Cardiac septum (tissue), 1 donor: ENCODE results near the gene FAM133A. TPM values are rescaled to one million over a fixed set of nuclear protein-coding genes. Genes with fewer than 3 reads are reported as not detected.

Experiments used
- DNase-seq: peaks from one replicate; pipeline ENCODE4 v3.0.0-alpha.2; 2020; ENCODE audit warnings: low spot score
- intact Hi-C: fragments of 100-400 bp; cut with DNase I; formaldehyde crosslinking; loops from one replicate; pipeline ENCODE4 v1.14.0; 2022
- long read RNA-seq: library from polyadenylated mRNA; unstranded; transcript quantifications from one replicate; pipeline ENCODE4 v2.0.0, GENCODE V29; 2021
- total RNA-seq: library from RNA; stranded (reverse); fragmentation: NEBNext Ultra II Directional; extraction: Animal tissue kit (Norgen Biotek cat#: 25700); gene quantifications from one replicate; pipeline ENCODE4 v1.2.1, GENCODE V29; 2021
- donor health status: DM: no; HTN: no; CAD: no.

Gene FAM133A
- total RNA-seq, result 0.40 TPM
- long read RNA-seq, result 0 reads

DNA sequence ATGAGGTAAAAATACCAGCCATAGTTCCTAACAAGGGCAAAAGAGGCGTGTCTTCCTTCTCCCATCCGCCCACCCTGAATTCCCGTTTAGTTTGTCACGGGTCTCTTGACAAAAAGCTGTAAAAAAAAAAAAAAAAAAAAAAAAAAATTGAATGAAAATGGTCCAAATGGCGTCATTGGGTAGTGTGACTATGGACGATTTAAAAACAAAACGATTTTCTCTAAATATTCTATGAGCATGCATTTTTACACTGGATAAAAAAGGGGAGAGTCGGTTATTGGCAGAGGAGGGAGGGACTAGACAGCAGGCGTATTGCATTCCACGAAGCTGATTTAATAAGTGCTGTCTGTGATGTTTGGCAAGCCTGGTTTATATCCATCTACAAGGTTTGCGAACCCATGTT, at the start of gene FAM133A:
FAM133A (plus strand) TSS at position 338 of the 403 bp plus-strand sequence. CDS start 35,214 bp downstream, outside the sequence.
- no peak for DNase-seq
- intact Hi-C loops, result no loop called here

DNA sequence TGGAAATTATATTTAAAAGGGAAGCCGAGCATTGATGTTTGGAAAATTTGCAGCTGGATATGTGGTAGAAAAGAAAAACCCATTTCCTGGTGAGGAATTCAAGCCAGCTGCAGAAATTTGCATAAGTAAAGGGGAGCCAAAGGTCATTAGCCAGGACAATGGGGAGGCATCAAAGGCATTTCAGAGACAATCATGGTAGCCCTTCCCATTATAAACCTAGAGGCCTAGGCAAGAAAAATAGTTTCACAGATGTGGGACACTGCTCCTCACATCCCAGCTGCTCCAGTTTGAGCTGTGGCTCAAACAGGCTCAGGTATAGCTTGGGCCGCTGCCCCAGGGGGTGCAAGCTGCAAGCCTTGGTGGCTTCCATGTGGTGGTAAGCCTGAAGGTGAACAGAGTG, 36.4 kb upstream of the FAM133A start:
- intact Hi-C loops, result no loop called here

DNA sequence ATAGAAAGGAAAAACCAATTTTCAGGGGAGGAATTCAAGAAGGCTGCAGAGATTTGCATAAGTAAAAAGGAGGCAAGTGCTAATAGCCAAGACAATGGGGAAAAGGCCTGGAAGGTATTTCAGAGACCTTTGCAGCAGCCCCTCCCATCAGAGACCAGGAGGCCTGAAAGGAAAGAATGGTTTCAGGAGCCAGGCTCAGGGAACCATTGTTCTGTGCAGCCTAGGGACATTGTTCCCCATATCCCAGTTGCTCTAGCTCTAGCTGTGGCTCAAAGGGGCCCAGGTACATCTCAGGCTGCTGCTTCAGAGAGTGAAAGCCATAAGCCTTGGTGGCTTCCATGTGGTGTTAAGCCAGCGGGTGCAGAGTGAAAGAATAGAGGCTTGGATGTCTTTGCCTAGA, 24.6 kb upstream of the FAM133A start:
- no peak for DNase-seq
- intact Hi-C loops, result no loop called here

More for the DNA sequence above, 36.4 kb upstream of the FAM133A start:
- no peak for DNase-seq

DNA sequence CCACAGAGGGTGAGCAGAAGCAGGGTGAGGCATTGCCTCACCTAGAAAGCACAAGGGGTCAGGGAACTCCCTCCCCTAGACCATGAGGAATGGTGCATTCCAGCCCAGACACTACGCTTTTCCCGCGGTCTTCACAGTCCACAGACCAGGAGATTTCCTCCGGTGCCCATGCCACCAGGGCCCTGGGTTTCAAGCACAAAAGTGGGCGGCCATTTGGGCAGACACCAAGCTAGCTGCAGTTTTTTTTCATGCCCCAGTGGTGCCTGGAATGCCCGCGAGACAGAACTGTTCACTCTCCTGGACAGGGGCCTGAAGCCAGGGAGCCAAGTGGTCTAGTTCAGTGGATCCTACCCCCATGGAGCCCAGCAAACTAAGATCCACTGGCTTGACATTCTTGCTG, 13.4 kb upstream of the FAM133A start:
- DNase-seq, result no peak
- intact Hi-C loops, result no loop called here

DNA sequence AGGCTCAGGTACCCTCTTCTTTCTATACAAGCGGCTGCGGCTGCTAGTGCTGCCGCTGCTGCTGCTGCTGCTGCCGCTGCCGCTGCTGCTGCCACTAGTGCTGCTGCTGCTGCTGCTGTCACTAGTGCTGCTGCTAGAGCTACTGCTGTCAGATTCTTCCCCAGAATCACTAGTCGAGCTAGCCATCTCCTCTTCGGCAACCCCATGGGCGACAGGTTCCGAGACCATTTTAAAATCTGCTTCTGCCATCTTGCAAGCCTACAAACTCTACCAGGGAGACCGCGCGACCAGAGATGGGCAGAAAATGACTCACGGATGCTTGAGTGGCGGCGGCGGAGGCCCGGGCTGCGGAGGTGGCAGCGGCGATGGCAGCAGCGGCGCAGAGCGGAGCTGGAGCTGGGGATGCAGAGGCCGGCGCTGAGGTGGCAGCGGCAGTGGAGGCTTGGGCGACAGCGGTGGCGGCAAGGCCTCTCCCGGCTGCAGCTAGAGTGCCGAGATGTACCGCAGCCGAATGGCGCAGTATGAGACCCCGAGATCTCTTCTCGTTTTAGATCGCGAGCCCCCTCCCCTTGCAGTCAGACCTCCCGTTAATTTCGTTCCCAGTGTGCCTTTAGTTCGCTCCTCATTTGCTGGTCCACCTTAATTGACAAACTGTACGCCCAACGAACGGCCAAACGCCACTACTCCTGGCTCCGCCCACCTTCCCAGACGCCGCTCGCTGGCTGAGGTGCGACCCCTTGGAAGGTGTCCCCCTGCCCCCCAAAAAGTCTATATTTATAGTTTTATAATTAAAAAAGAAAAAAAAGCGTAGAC, 744 bp upstream of the FAM133A start, which contains the start of gene NAP1L3:
NAP1L3 (minus strand) TSS at position 523 of the 813 bp plus-strand sequence; CDS start at position 249, 274 bp downstream.
- DNase-seq, result peak; percentile 77
- intact Hi-C loops, result no loop called here

DNA sequence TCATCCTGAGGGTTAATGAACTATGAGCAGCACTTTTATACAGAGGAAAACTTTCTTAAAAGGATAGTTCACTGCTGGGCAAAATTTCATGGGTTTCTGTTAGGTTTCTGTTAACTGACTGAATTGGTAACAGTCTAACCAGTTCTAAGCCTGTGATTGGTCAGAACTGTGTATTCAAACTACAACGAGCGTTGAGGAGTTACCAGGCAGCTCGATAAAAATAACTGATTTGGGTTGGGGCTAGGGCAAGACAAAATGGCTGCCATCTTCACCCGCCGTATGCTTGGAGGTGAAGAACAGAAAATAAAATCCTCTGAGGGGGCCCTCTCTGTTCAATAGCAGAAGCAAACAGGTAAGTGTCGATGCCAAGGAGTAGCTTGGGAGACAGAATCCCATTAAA, 22.0 kb downstream of the FAM133A start:
- DNase-seq, result no peak
- intact Hi-C loops, result no loop called here

DNA sequence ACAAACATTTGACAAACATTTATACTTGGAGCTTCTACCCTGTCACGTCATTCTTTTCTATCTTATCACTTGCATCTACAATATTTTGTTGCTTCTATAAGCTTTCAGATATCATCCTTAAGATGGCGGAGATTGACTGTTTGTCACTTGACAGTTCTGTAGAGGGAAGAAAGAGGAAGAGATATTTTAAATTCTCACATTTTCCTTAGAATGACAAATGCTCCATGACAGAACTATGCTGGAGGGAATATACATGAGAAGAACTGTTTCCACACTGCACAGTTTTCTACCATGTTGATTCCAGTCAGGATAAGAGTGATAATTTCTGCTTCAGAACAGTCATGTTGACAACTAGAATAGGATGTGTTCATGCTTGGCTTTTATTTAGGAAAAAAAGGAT, 29.7 kb downstream of the FAM133A start:
- DNase-seq, result no peak
- intact Hi-C loops, result no loop called here

DNA sequence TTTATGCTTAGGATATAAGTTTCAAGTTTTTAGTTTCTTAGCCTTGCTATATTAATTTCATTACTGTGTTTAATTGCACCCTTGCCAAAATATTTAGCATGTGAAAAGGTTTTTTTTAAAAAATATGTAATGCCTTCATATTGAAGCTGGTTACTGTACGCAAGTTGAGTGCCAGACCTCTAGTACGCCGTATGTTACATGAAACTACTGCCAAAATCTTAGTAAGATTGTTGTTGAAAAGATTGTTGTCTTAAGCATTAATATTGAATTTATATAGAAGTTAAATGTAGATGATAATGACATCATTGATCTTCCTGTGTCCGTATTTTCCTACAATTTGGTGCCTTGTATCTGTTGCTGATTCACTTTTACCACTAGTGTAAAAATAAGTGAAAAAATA, 37.1 kb downstream of the FAM133A start:
- intact Hi-C loops, result no loop called here
- DNase-seq, result no peak

DNA sequence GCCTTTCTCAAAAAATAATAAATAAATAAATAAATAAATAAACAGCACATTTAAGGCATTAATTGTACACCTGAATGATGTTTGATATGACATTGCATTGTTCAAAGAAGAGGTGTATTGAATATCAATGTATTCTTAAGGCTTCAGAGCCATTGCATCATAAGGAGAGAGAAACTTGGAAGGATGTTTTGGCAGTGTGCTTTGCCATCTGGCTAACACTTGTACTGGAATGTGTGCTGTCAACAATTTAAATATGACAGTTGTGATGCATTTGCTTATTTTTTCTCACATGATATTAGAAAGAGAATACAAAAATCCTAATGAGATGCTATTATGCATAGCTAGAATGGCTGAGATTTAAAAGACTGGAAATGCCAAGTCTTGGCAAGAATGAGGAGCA, 67.8 kb downstream of the FAM133A start:
- intact Hi-C loops, result no loop called here

DNA sequence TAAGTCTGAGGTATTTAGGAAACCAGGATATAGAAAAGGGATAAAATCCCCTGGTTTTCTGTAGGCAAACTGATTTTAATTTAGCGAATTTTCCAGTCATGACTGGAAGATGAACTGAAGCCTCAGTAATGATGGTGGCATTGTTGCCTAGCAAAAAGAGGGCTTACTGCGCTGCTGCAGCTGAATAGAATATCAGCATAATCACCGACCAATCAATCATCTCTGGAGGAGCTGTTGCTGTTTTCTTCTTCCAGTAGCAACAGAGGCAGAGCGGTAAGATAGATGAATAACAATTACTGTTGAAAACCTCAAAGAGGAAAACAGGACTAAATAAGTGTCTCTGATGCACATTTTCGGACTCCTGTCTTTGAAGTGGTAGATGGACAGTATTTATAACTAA, 86.2 kb downstream of the FAM133A start:
- intact Hi-C loops, result no loop called here
- no peak for DNase-seq

More for the DNA sequence above, 67.8 kb downstream of the FAM133A start:
- no peak for DNase-seq

Other genes starting within 250 kb of the FAM133A start
- gene NAP1L3, start 628 bp upstream of the FAM133A start, total RNA-seq, result 15.0 TPM